Measurements from ENCODE around the gene BTBD16.
A peak's percentile ranks its signal among the peaks of the same experiment; 100 is the strongest.

BTBD16 gene

GRCh38 chr10:122326806-122327205 is 55.7 kb downstream of the BTBD16 start:
- Mint-ChIP-seq H3K36me3 (ENCODE audit: low read depth) (no peaks in the 10 kb centered on the region), H3K4me3 (no peak overlapping the region), H3K9me3 (peaks cover 3% of the 10 kb centered on the region), H3K4me1 (no peaks in the 10 kb centered on the region), H3K27me3 (ENCODE audit: low read depth) (peaks cover 7% of the 10 kb centered on the region), H3K27ac (no peak overlapping the region)
- TF ChIP-seq CTCF (IDR thresholded peaks at IDR 0.05; ENCODE audit: unreplicated experiment in 3 of 3), result no peak

- Mint-ChIP-seq H3K4me1 (no peaks in the 10 kb centered on the region), H3K27ac (no peak overlapping the region), H3K36me3 (ENCODE audit: low read depth) (no peaks in the 10 kb centered on the region), H3K4me3 (no peak overlapping the region), H3K27me3 (ENCODE audit: low read depth) (peaks cover 12% of the 10 kb centered on the region), H3K9me3 (no peaks in the 10 kb centered on the region)
- TF ChIP-seq CTCF (IDR thresholded peaks at IDR 0.05; ENCODE audit: unreplicated experiment in 3 of 3), result no peak
These were observed 56.4 kb downstream of the BTBD16 start for GRCh38 chr10:122327237-122328206.

GRCh38 chr10:122328676-122329075 is 57.6 kb downstream of the BTBD16 start:
- no peaks in the 10 kb centered on the region for H3K9me3 Mint-ChIP-seq
- H3K4me3 Mint-ChIP-seq, result no peak overlapping the region
- H3K36me3 Mint-ChIP-seq (ENCODE audit: low read depth), result no peaks in the 10 kb centered on the region
- H3K4me1 Mint-ChIP-seq, result no peaks in the 10 kb centered on the region
- no peak overlapping the region for H3K27ac Mint-ChIP-seq
- TF ChIP-seq CTCF (IDR thresholded peaks at IDR 0.05; ENCODE audit: unreplicated experiment in 3 of 3), result no peak
- H3K27me3 Mint-ChIP-seq (ENCODE audit: low read depth), result peaks cover 12% of the 10 kb centered on the region

- Mint-ChIP-seq H3K4me3 (no peak overlapping the region), H3K36me3 (ENCODE audit: low read depth) (no peaks in the 10 kb centered on the region), H3K27ac (no peak overlapping the region), H3K27me3 (ENCODE audit: low read depth) (peaks cover 12% of the 10 kb centered on the region), H3K4me1 (no peaks in the 10 kb centered on the region), H3K9me3 (no peaks in the 10 kb centered on the region)
- TF ChIP-seq CTCF (IDR thresholded peaks at IDR 0.05; ENCODE audit: unreplicated experiment in 3 of 3), result no peak
These were observed 58.3 kb downstream of the BTBD16 start for GRCh38 chr10:122329416-122329815.

- Mint-ChIP-seq H3K27ac (peak overlapping the region; percentile 83 to 95 (median 85)), H3K27me3 (ENCODE audit: low read depth) (peaks cover 12% of the 10 kb centered on the region), H3K4me3 (no peak overlapping the region), H3K9me3 (no peaks in the 10 kb centered on the region), H3K4me1 (no peaks in the 10 kb centered on the region), H3K36me3 (ENCODE audit: low read depth) (no peaks in the 10 kb centered on the region)
- no peak for TF ChIP-seq CTCF (IDR thresholded peaks at IDR 0.05; ENCODE audit: unreplicated experiment in 3 of 3)
These were observed 60.0 kb downstream of the BTBD16 start for GRCh38 chr10:122331100-122331499.

All from nephron (organoid).